HL-60 (cell line): ENCODE results near the gene ARHGAP29.

Experiments
- DNase-seq, 2 experiments: peaks; one replicate each; pipeline ENCODE4 v3.0.0-alpha.2; 2010 to 2020; ENCODE audit warnings: low read depth in 1 of 2, low spot score in 1 of 2
- H3K27ac ChIP-seq: fragments of 250-450 bp; sonication (Bioruptor Pico); replicated peaks from 2 replicates; pipeline ENCODE4 v1.5.1; 2020; ENCODE audit warnings: mild to moderate bottlenecking, moderate library complexity
- H3K27me3 ChIP-seq: fragments of 250-450 bp; sonication (Bioruptor Pico); 2 replicates; pipeline ENCODE4 v1.5.1; 2021; ENCODE audit warnings: mild to moderate bottlenecking, moderate library complexity; ENCODE audit not compliant: insufficient read depth, poor library complexity, severe bottlenecking
- H3K4me3 ChIP-seq: replicated peaks from 2 replicates; pipeline ENCODE4 v1.5.1; 2011; ENCODE audit warnings: mild to moderate bottlenecking, control low read depth, low read length; ENCODE audit not compliant: insufficient read depth
- GABPA ChIP-seq: IDR thresholded peaks from 2 replicates; pipeline ENCODE4 v1.6.1; 2012; ENCODE audit warnings: low read depth
- POLR2AphosphoS5 ChIP-seq: IDR thresholded peaks from 2 replicates; pipeline ENCODE4 v1.6.1; 2012; ENCODE audit warnings: low read depth
- REST ChIP-seq: IDR thresholded peaks from 2 replicates; pipeline ENCODE4 v1.6.1; 2012; ENCODE audit warnings: low read depth; ENCODE audit not compliant: insufficient replicate concordance
- SPI1 ChIP-seq: IDR thresholded peaks from 2 replicates; pipeline ENCODE4 v1.6.1; 2012; ENCODE audit warnings: low read depth, mild to moderate bottlenecking, borderline replicate concordance
- TF ChIP-seq, protein P1 (sequence below): IDR thresholded peaks from one replicate; pipeline ENCODE4 v1.5.1; 2011; ENCODE audit warnings: low read length, control low read depth, inconsistent platforms; ENCODE audit not compliant: insufficient read depth

ARHGAP29 gene

DNA sequence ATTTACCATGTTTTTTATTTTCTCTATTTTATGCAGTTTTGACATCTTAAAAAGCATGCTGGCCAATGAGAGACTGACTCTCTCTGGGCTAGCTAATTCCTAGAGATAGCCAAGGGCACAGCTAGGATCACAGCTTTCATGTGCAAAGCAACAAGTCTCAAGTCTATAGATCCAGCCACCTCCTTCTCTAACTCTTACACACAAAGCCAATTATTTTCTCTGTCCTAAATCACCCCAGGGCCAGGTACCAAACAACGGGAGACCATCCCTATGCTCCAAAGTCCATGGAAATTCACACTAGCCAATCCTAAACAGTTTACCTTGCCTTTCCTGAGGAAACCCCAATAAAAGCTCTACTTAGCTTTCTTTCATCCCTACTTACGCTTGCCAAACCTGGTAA is 38.0 kb downstream of the ARHGAP29 start:
- Histone ChIP-seq H3K4me3 (no peak overlapping the region), H3K27ac (no peak overlapping the region), H3K27me3 (no peaks in the 10 kb centered on the region)
- DNase-seq, result no peak
- TF ChIP-seq GABPA (no peak), SPI1 (no peak), REST (no peak), POLR2AphosphoS5 (no peak)
- TF ChIP-seq, protein P1, sequence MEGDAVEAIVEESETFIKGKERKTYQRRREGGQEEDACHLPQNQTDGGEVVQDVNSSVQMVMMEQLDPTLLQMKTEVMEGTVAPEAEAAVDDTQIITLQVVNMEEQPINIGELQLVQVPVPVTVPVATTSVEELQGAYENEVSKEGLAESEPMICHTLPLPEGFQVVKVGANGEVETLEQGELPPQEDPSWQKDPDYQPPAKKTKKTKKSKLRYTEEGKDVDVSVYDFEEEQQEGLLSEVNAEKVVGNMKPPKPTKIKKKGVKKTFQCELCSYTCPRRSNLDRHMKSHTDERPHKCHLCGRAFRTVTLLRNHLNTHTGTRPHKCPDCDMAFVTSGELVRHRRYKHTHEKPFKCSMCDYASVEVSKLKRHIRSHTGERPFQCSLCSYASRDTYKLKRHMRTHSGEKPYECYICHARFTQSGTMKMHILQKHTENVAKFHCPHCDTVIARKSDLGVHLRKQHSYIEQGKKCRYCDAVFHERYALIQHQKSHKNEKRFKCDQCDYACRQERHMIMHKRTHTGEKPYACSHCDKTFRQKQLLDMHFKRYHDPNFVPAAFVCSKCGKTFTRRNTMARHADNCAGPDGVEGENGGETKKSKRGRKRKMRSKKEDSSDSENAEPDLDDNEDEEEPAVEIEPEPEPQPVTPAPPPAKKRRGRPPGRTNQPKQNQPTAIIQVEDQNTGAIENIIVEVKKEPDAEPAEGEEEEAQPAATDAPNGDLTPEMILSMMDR, result no peak

- DNase-seq, result no peak
- TF ChIP-seq REST (no peak), SPI1 (no peak), GABPA (no peak), POLR2AphosphoS5 (no peak)
- TF ChIP-seq, protein P1, result no peak
- H3K27me3 ChIP-seq, result peaks cover 4% of the 10 kb centered on the region
- no peak overlapping the region for H3K4me3 ChIP-seq
- no peak overlapping the region for H3K27ac ChIP-seq
Measured at GRCh38 chr1:94194079-94194865, 43.1 kb downstream of the ARHGAP29 start.

- Histone ChIP-seq H3K4me3 (no peak overlapping the region), H3K27ac (no peak overlapping the region)
Measured at GRCh38 chr1:94193128-94193527, 44.3 kb downstream of the ARHGAP29 start.

More at GRCh38 chr1:94193128-94193527, 44.3 kb downstream of the ARHGAP29 start:
- no peak for DNase-seq
- peaks cover 4% of the 10 kb centered on the region for H3K27me3 ChIP-seq
- no peak for TF ChIP-seq REST
- no peak for TF ChIP-seq SPI1
- TF ChIP-seq GABPA, result no peak
- TF ChIP-seq, protein P1, result no peak
- TF ChIP-seq POLR2AphosphoS5, result no peak
